Upper lobe of left lung (tissue), 6 donors: ENCODE results near the gene ZCCHC7. TPM values are rescaled to one million over a fixed set of nuclear protein-coding genes. Genes with fewer than 3 reads are reported as not detected.
"Not testable (repeated sequence)": the region's sequence is repeated elsewhere in the genome, so short reads cannot be mapped to it uniquely, and the experiment has no call there.

ENCODE experiments used
- ATAC-seq, 2 donors: fragments of 200-7000 bp; cut with Tn5 transposase; one replicate each; pipeline ENCODE4 v1.9.1; 2022; ENCODE audit warnings: mild to moderate bottlenecking in 2 of 2, moderate library complexity in 2 of 2; ENCODE audit not compliant: low FRiP score in 2 of 2
- DNase-seq, 2 donors: peaks; one replicate each; pipeline ENCODE4 v3.0.0-alpha.2; 2019 to 2020
- H3K27ac ChIP-seq, 4 donors: fragments of 200-600 bp; sonication (generic); one replicate each; pipeline ENCODE4 v1.5.1; 2016 to 2019
- H3K27me3 ChIP-seq, 4 donors: fragments of 200-600 bp; sonication (generic); one replicate each; pipeline ENCODE4 v1.5.1; 2017 to 2019
- H3K36me3 ChIP-seq, 4 donors: fragments of 200-600 bp; sonication (generic); one replicate each; pipeline ENCODE4 v1.5.1; 2016 to 2019
- H3K4me1 ChIP-seq, 4 donors: fragments of 200-600 bp; sonication (generic); one replicate each; pipeline ENCODE4 v1.5.1; 2018 to 2019
- H3K4me3 ChIP-seq, 4 donors: fragments of 200-600 bp; sonication (generic); one replicate each; pipeline ENCODE4 v1.5.1; 2017 to 2019; ENCODE audit warnings: mild to moderate bottlenecking in 2 of 4, moderate library complexity in 1 of 4
- H3K9me3 ChIP-seq, 4 donors: fragments of 200-600 bp; sonication (generic); one replicate each; pipeline ENCODE4 v1.5.1; 2018 to 2019
- EP300 ChIP-seq, 4 donors: sonication (generic); formaldehyde crosslinking; IDR thresholded peaks; one replicate each; pipeline ENCODE4 v1.5.1; 2017; ENCODE audit warnings: antibody characterized with exemption in 4 of 4, control low read depth in 2 of 4
- POLR2A ChIP-seq, 4 donors: fragments of 450-650 bp; IDR thresholded peaks; one replicate each; pipeline ENCODE4 v1.5.1; 2016 to 2017; ENCODE audit warnings: antibody characterized with exemption in 4 of 4, mild to moderate bottlenecking in 2 of 4
- POLR2AphosphoS5 ChIP-seq, 2 donors: sonication (generic); formaldehyde crosslinking; IDR thresholded peaks; one replicate each; pipeline ENCODE4 v1.5.1; 2017; ENCODE audit warnings: antibody characterized with exemption in 2 of 2
- WGBS, 2 donors: methylation state at CpG; one replicate each; pipeline ENCODE4 v1.1.5; 2017 to 2018; 5-methylcytosine and 5-hydroxymethylcytosine counted together
- total RNA-seq, 6 donors: library from RNA; depleted of rRNA in 4 of 6; stranded (reverse); fragments of >200 nt in 4 of 6; gene quantifications; one replicate each; pipeline versions ENCODE4 v1.1.0 to v1.2.1, GENCODE V29; 2016 to 2021
- TF ChIP-seq, protein P1 (sequence below), 6 experiments: fragments of 450-650 bp in 4 of 6; fragments of 200-600 bp in 2 of 6; sonication (generic) in 2 of 6; IDR thresholded peaks; one replicate each; pipeline ENCODE4 v1.5.1; 2016 to 2019; ENCODE audit warnings: antibody characterized with exemption in 6 of 6
- donor health status: DM: no; HTN: no; CAD: no; lungs with moderate emphysema.
- donor health status: DM: no; HTN: yes; CAD: no; lungs with severe emphysema.

ZCCHC7 gene
- total RNA-seq, 6 donors from 2014 or later, result 11.1 to 44.0 (median 18.7) TPM

DNA sequence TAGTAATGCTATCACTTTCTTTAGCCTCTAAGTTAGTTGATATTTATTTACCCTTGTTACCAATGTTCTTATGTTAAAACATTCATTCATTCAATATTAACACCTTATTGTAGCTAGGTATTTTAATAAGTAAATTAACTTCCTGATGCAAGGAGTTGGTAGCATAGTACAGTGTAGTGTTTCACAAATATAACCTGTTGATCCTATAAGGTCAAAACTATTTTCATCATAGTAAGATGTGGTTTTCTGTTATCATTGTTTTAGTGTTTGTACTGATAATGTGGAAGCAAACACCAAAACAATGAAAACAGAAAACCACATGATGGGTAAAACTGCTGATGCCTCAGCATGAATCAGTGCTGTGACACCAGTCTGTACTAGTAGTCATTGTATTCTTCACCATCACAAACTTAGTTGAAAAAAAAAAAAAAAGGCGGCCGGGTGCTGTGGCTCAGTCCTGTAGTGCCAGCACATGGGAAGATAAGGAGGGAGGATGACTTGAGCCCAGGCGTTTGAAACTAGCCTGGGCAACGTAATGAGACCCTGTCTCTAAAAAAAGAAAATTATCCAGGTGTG is 36.5 kb downstream of the ZCCHC7 start:
- peaks cover 0 to 6% (median 3%) of the 10 kb centered on the region in 4 donors for H3K36me3 ChIP-seq
- no peaks in the 10 kb centered on the region for H3K27me3 ChIP-seq
- DNase-seq (no peak), ATAC-seq (no peak)
- H3K9me3 ChIP-seq, result no peaks in the 10 kb centered on the region
- H3K27ac ChIP-seq, result no peak overlapping the region
- no peak overlapping the region for H3K4me3 ChIP-seq
- TF ChIP-seq, protein P1, sequence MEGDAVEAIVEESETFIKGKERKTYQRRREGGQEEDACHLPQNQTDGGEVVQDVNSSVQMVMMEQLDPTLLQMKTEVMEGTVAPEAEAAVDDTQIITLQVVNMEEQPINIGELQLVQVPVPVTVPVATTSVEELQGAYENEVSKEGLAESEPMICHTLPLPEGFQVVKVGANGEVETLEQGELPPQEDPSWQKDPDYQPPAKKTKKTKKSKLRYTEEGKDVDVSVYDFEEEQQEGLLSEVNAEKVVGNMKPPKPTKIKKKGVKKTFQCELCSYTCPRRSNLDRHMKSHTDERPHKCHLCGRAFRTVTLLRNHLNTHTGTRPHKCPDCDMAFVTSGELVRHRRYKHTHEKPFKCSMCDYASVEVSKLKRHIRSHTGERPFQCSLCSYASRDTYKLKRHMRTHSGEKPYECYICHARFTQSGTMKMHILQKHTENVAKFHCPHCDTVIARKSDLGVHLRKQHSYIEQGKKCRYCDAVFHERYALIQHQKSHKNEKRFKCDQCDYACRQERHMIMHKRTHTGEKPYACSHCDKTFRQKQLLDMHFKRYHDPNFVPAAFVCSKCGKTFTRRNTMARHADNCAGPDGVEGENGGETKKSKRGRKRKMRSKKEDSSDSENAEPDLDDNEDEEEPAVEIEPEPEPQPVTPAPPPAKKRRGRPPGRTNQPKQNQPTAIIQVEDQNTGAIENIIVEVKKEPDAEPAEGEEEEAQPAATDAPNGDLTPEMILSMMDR (IDR thresholded peaks at IDR 0.05), result no peak
- TF ChIP-seq POLR2A (IDR thresholded peaks at IDR 0.05), result no peak
- TF ChIP-seq EP300 (IDR thresholded peaks at IDR 0.05), result no peak
- TF ChIP-seq POLR2AphosphoS5 (IDR thresholded peaks at IDR 0.05), result no peak
- no peaks in the 10 kb centered on the region for H3K4me1 ChIP-seq
- WGBS, 2 donors, result 95% methylated on average over 4 of the region's 4 CpGs

DNA sequence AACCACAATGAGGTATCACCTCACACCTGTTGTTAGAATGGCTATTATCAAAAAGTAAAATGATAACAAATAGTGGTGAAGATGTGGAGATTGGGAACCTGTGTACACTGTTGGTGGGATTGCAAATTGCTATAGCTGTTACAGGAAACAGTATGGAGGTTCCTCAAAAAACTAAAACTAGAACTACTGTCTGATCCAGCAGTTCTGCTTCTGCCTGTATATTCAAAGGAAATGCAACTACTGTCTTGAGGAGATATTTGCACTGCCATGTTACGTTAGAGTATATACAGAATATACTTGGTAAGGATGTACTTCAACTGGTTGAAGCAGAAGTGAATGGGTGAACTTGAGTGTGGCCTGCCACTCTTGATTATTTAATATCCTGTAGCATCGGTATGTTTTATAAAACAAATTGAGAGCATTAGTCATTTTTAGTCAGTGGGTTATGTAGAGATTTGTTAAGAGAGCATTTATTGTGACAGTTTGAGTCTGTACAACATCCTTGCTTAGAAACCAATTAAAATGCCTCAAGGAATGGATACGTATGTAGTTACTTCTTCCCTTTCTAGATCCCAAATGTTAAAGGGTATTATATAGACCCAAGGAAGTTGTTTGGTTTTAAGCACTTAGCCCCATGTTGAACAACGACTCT is 37.5 kb downstream of the ZCCHC7 start:
- no peak for TF ChIP-seq EP300 (IDR thresholded peaks at IDR 0.05)
- TF ChIP-seq POLR2AphosphoS5 (IDR thresholded peaks at IDR 0.05), result no peak
- no peak for TF ChIP-seq POLR2A (IDR thresholded peaks at IDR 0.05)
- TF ChIP-seq, protein P1 (IDR thresholded peaks at IDR 0.05), result no peak
- no peak for ATAC-seq
- H3K27me3 ChIP-seq, result no peaks in the 10 kb centered on the region
- peaks cover 0 to 10% (median 3%) of the 10 kb centered on the region in 4 donors for H3K36me3 ChIP-seq
- no peak overlapping the region for H3K27ac ChIP-seq
- DNase-seq, result no peak
- H3K9me3 ChIP-seq, result no peaks in the 10 kb centered on the region
- no peaks in the 10 kb centered on the region for H3K4me1 ChIP-seq
- WGBS, 2 donors, result 85 to 89% methylated on average over 4 of the region's 4 CpGs
- no peak overlapping the region for H3K4me3 ChIP-seq

DNA sequence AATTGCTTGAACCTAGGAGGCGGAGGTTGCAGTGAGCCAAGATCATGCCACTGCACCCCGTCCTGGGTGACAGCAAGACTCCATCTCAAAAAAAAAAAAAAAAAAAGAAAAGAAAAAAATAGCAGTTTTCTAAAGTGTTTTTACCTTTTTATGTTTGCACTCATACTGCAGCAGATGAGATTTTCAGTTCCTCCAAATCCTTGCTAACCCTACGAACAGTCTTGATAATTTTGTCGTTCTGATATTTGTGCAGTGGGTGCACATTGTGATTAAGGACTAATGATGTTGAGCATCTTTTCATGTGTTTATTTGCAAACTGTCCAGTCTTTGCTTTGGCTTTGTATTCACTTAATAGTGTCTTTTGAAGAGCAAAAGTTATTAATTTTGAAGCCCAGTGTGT is 42.9 kb downstream of the ZCCHC7 start:
- TF ChIP-seq POLR2A (IDR thresholded peaks at IDR 0.05), result no peak
- TF ChIP-seq POLR2AphosphoS5 (IDR thresholded peaks at IDR 0.05), result no peak
- WGBS, 2 donors, result 96 to 98% methylated on average over 4 of the region's 4 CpGs
- no peaks in the 10 kb centered on the region for H3K27me3 ChIP-seq
- ATAC-seq, result no peak
- no peaks in the 10 kb centered on the region for H3K4me1 ChIP-seq
- no peak for DNase-seq
- H3K27ac ChIP-seq, result no peak overlapping the region
- H3K4me3 ChIP-seq, result no peak overlapping the region
- no peaks in the 10 kb centered on the region for H3K9me3 ChIP-seq
- peaks cover 0 to 18% (median 3%) of the 10 kb centered on the region in 4 donors for H3K36me3 ChIP-seq

DNA sequence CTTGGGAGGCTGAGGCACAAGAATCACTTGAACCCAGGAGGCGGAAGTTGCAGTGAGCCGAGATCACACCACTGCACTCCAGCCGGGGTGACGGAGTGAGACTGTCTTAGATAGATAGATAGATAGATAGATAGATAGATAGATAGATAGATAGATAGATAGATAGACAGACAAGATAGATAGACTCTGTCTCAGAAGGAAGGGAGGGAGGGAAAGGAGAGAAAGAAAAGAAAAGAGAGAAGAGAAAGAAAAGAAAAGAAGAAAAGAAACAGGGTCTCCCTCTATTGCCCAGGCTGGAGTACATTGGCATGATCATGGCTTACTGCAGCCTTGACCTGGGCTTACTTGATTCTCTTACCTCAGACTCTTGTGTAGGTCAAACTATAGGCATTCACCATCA is 44.0 kb downstream of the ZCCHC7 start:
- H3K4me1 ChIP-seq, ATAC-seq, H3K4me3 ChIP-seq, H3K27me3 ChIP-seq, H3K9me3 ChIP-seq, H3K27ac ChIP-seq, DNase-seq: not testable (repeated sequence)
- peaks cover 0 to 18% (median 3%) of the 10 kb centered on the region in 4 donors for H3K36me3 ChIP-seq
- WGBS, 2 donors, result 96 to 97% methylated on average over 4 of the region's 4 CpGs

DNA sequence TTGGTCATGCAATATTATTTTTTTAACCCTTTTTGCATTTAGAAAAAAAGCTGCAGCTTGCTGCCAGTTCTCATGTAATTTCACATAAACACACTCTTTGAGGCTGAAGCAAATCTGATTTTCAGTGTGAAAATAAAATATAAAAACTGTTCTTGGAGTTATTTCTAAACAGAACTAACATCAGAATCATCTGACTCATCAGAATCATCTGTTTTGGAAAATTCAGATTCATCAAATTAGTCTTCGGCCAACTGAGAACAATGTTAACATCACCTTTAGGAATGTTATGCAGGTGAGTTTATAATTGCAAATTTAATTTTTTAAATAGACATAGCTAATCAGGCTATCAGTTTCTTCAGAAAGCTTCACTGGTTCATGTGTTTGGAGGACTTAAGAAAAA is 45.3 kb downstream of the ZCCHC7 start:
- Histone ChIP-seq H3K9me3 (no peaks in the 10 kb centered on the region), H3K27me3 (no peaks in the 10 kb centered on the region), H3K36me3 (peaks cover 0 to 12% (median under 1%) of the 10 kb centered on the region in 4 donors), H3K4me3 (no peak overlapping the region), H3K4me1 (no peaks in the 10 kb centered on the region), H3K27ac (no peak overlapping the region)
- ATAC-seq (no peak), DNase-seq (no peak)
- TF ChIP-seq, protein P1 (IDR thresholded peaks at IDR 0.05), result no peak
- TF ChIP-seq POLR2A (IDR thresholded peaks at IDR 0.05) (no peak), POLR2AphosphoS5 (IDR thresholded peaks at IDR 0.05) (no peak), EP300 (IDR thresholded peaks at IDR 0.05) (no peak)
- WGBS, 2 donors, result 96 to 100% methylated on average over 1 of the region's 1 CpG
